ENCODE results near the gene CST5. TPM values are rescaled to one million over a fixed set of nuclear protein-coding genes. Genes with fewer than 3 reads are reported as not detected.

CST5 gene
- total RNA-seq, 4 donors from 2014 or later, result not detected

Other genes starting within 250 kb of the CST5 start
- 1,000 to 10,000 TPM in 3 of 4 donors, 100 to 1,000 TPM in 1; 987 to 1,957 (median 1,358) TPM for gene CST3, start 241.8 kb downstream of the CST5 start, total RNA-seq
- not detected for gene CST4, start 190.7 kb downstream of the CST5 start, total RNA-seq
- gene CST1, start 128.8 kb downstream of the CST5 start, total RNA-seq, result not detected
- gene CST2, start 53.0 kb downstream of the CST5 start, total RNA-seq, result not detected
- gene GGTLC1, start 109.0 kb upstream of the CST5 start, total RNA-seq, result not detected